NB4 (cell line): ENCODE measurements around the gene ASMT.
A peak's percentile ranks its signal among the peaks of the same experiment; 100 is the strongest.

ENCODE experiments used
- MAX ChIP-seq: IDR thresholded peaks from 2 replicates; pipeline ENCODE4 v1.6.1; 2011; ENCODE audit warnings: low read depth, low read length
- MYC ChIP-seq: IDR thresholded peaks from 2 replicates; pipeline ENCODE4 v1.6.1; 2011; ENCODE audit warnings: low read depth, low read length
- POLR2A ChIP-seq: IDR thresholded peaks from 2 replicates; pipeline ENCODE4 v1.6.1; 2011; ENCODE audit warnings: mild to moderate bottlenecking; ENCODE audit not compliant: insufficient read length; ENCODE audit errors: extremely low read depth
- TF ChIP-seq, protein P1 (sequence below): IDR thresholded peaks from one replicate; pipeline ENCODE4 v1.5.1; 2012; ENCODE audit warnings: low read depth, low read length

DNA sequence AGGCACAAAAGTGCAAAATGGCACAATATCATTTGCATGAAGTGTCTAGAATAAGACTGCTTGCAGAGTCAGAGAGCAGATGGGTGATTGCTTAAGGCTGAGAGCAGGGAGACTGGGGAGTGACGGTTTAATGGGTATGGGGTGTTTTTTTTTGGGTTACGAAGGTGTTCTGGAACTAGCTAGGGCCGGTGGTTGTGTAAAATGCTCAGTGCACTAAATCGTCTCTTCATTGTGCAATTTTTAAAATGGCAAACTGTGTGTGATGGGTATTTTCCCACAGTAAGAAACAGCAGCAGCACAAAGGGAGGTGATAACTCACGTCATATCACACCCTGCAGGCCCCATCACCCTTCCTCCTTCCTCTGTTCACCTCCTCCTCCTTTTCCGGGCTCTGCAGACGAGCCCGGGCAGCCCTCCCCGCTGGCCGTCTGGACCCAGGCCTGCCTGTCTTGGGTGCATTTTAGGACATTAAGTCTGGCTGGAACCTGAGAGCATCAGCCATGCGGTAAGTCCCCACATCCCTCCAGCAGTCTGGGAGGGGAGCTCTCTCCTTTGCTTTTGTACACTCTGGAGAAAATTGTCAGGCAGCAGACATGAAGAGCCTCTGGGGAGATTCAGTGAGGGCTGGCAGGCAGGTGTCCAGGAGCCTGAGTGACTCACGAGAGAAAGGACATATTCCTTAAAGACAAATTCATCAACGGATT is 42.7 kb downstream of the ASMT start:
- TF ChIP-seq, protein P1, sequence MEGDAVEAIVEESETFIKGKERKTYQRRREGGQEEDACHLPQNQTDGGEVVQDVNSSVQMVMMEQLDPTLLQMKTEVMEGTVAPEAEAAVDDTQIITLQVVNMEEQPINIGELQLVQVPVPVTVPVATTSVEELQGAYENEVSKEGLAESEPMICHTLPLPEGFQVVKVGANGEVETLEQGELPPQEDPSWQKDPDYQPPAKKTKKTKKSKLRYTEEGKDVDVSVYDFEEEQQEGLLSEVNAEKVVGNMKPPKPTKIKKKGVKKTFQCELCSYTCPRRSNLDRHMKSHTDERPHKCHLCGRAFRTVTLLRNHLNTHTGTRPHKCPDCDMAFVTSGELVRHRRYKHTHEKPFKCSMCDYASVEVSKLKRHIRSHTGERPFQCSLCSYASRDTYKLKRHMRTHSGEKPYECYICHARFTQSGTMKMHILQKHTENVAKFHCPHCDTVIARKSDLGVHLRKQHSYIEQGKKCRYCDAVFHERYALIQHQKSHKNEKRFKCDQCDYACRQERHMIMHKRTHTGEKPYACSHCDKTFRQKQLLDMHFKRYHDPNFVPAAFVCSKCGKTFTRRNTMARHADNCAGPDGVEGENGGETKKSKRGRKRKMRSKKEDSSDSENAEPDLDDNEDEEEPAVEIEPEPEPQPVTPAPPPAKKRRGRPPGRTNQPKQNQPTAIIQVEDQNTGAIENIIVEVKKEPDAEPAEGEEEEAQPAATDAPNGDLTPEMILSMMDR, result no peak
- TF ChIP-seq POLR2A, result peak; percentile 13
- TF ChIP-seq MAX, result no peak; the same call in 1 of the 2 replicates
- peak; percentile 26; the same call in 1 of the 2 replicates for TF ChIP-seq MYC
